Sigmoid colon (tissue), 7 donors: ENCODE data around the gene ECI2. TPM values are rescaled to one million over a fixed set of nuclear protein-coding genes. Genes with fewer than 3 reads are reported as not detected.

Experiments
- DNase-seq: peaks from one replicate; pipeline ENCODE4 v3.0.0-alpha.2; 2019
- H3K27ac ChIP-seq, 4 donors: fragments of 200-600 bp; sonication (generic); one replicate each; pipeline ENCODE4 v1.5.1; 2016 to 2019; ENCODE audit warnings: mild to moderate bottlenecking in 1 of 4
- H3K27me3 ChIP-seq, 3 donors: fragments of 200-600 bp; sonication (generic); one replicate each; pipeline ENCODE4 v1.5.1; 2019; ENCODE audit warnings: mild to moderate bottlenecking in 1 of 3
- H3K36me3 ChIP-seq, 4 donors: fragments of 200-600 bp; sonication (generic); one replicate each; pipeline ENCODE4 v1.5.1; 2016 to 2019
- H3K4me1 ChIP-seq, 4 donors: fragments of 200-600 bp; sonication (generic); one replicate each; pipeline ENCODE4 v1.5.1; 2017 to 2019
- H3K4me3 ChIP-seq, 4 donors: fragments of 200-600 bp; sonication (generic); one replicate each; pipeline ENCODE4 v1.5.1; 2017 to 2019; ENCODE audit warnings: mild to moderate bottlenecking in 2 of 4, moderate library complexity in 1 of 4
- H3K9me3 ChIP-seq, 4 donors: fragments of 200-600 bp in 3 of 4; sonication (generic) in 3 of 4; one replicate each; pipeline versions ENCODE4 v1.5.1 to v1.6.1; 2013 to 2019
- EP300 ChIP-seq, 4 donors: sonication (generic); formaldehyde crosslinking; IDR thresholded peaks; one replicate each; pipeline ENCODE4 v1.6.1; 2017; ENCODE audit warnings: antibody characterized with exemption in 4 of 4
- POLR2A ChIP-seq, 2 donors: fragments of 450-650 bp; IDR thresholded peaks; one replicate each; pipeline ENCODE4 v1.6.1; 2016; ENCODE audit warnings: antibody characterized with exemption in 2 of 2, mild to moderate bottlenecking in 2 of 2, moderate library complexity in 2 of 2
- POLR2AphosphoS5 ChIP-seq, 4 donors: sonication (generic); formaldehyde crosslinking; IDR thresholded peaks; one replicate each; pipeline ENCODE4 v1.6.1; 2017; ENCODE audit warnings: antibody characterized with exemption in 4 of 4
- WGBS, 2 donors: extraction: QIAGEN DNeasy Blood & Tissue Kit; methylation state at CpG; one replicate each; pipeline ENCODE4 v1.1.7; 2013; 5-methylcytosine and 5-hydroxymethylcytosine counted together
- intact Hi-C: fragments of 100-400 bp; cut with DNase I; formaldehyde crosslinking; loops from one replicate; pipeline ENCODE4 v1.15.1; 2023
- polyA plus RNA-seq, 3 donors: library from polyadenylated mRNA; stranded (reverse); fragments of 200-250 nt; gene quantifications; one replicate each; pipeline ENCODE4 v1.2.3, GENCODE V29; 2013
- total RNA-seq, 4 donors: library from RNA; depleted of rRNA; stranded (reverse); fragments of >200 nt; gene quantifications; one replicate each; pipeline ENCODE4 v1.1.0, GENCODE V29; 2016
- TF ChIP-seq, protein P1 (sequence below), 4 experiments: fragments of 450-650 bp in 3 of 4; fragments of 200-600 bp in 1 of 4; IDR thresholded peaks; one replicate each; pipeline ENCODE4 v1.5.1; 2016 to 2019; ENCODE audit warnings: antibody characterized with exemption in 4 of 4, mild to moderate bottlenecking in 3 of 4, moderate library complexity in 2 of 4
- donor health status: healthy with polysubstance abuse.
- donor health status: Bipolar disorder and iron deficiency.
- donor health status: healthy.

Gene ECI2
- total and polyA plus RNA-seq, 7 donors, result 30.0 to 100 (median 46.2) TPM

DNA sequence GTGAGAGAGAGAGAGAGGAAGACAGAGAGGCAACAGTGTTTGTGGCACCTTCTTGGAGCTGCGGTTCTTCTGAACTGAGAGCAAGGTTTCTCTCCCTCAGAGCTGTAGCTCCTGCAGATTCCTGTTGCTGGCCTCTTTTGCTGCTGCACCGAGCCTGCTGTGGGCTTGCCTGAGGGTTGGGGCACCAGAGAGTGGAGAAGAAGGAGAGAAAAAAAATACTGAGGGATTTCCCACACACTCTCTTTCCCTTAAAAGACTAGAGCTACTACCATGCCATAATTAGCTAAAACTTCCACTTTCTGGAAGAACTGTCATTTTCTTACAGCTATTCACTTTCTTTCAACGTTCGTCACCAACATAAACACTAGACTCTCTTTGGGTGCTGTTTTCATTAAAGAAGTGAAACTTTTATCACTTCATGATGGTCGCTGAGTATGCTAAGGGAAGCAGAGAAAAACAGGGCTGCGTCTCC, 18.2 kb upstream of the ECI2 start:
- intact Hi-C loops, result no loop called here
- H3K9me3 ChIP-seq, result no peaks in the 10 kb centered on the region
- H3K4me3 ChIP-seq, result no peak overlapping the region
- H3K27ac ChIP-seq, result no peak overlapping the region
- WGBS, 2 donors, result 85% methylated on average over 6 of the region's 6 CpGs
- H3K4me1 ChIP-seq, result no peaks in the 10 kb centered on the region
- H3K36me3 ChIP-seq, result no peaks in the 10 kb centered on the region
- no peak for TF ChIP-seq POLR2AphosphoS5 (IDR thresholded peaks at IDR 0.05)
- TF ChIP-seq EP300 (IDR thresholded peaks at IDR 0.05), result no peak
- TF ChIP-seq, protein P1, sequence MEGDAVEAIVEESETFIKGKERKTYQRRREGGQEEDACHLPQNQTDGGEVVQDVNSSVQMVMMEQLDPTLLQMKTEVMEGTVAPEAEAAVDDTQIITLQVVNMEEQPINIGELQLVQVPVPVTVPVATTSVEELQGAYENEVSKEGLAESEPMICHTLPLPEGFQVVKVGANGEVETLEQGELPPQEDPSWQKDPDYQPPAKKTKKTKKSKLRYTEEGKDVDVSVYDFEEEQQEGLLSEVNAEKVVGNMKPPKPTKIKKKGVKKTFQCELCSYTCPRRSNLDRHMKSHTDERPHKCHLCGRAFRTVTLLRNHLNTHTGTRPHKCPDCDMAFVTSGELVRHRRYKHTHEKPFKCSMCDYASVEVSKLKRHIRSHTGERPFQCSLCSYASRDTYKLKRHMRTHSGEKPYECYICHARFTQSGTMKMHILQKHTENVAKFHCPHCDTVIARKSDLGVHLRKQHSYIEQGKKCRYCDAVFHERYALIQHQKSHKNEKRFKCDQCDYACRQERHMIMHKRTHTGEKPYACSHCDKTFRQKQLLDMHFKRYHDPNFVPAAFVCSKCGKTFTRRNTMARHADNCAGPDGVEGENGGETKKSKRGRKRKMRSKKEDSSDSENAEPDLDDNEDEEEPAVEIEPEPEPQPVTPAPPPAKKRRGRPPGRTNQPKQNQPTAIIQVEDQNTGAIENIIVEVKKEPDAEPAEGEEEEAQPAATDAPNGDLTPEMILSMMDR (IDR thresholded peaks at IDR 0.05), result no peak
- no peak for TF ChIP-seq POLR2A (IDR thresholded peaks at IDR 0.05)
- no peak for DNase-seq
- no peaks in the 10 kb centered on the region for H3K27me3 ChIP-seq

DNA sequence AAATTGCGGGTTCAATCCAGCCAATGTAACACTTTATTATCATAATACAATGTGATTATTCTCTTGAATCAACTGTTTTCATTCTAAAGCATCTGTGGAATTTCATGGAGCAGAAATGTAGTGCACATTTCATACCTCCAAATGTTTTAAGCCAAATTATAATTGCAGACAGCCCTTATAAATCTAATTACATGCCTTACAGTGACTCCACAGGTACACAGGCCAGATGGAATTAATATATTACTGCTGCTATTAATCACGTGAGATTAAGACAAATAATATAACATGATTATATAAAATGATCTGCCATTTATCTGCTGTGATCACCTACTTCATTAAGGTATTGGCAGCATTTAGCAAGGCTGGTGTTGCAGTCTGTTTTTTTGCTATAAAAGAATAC, 9.7 kb upstream of the ECI2 start:
- Histone ChIP-seq H3K27ac (no peak overlapping the region), H3K4me3 (no peak overlapping the region), H3K9me3 (no peaks in the 10 kb centered on the region), H3K4me1 (no peaks in the 10 kb centered on the region), H3K36me3 (no peaks in the 10 kb centered on the region), H3K27me3 (no peaks in the 10 kb centered on the region)
- intact Hi-C loops, result no loop called here
- no peak for DNase-seq
- 95 to 98% methylated on average over 2 of the region's 2 CpGs for WGBS, 2 donors
- TF ChIP-seq POLR2AphosphoS5 (IDR thresholded peaks at IDR 0.05) (no peak), EP300 (IDR thresholded peaks at IDR 0.05) (no peak), POLR2A (IDR thresholded peaks at IDR 0.05) (no peak)
- TF ChIP-seq, protein P1 (IDR thresholded peaks at IDR 0.05), result no peak

GRCh38 chr6:4139272-4139671, 3.9 kb upstream of the ECI2 start:
- Histone ChIP-seq H3K4me1 (peaks cover 0 to 13% (median 9%) of the 10 kb centered on the region in 4 donors), H3K4me3 (no peak overlapping the region), H3K27ac (no peak overlapping the region), H3K9me3 (no peaks in the 10 kb centered on the region), H3K27me3 (no peaks in the 10 kb centered on the region), H3K36me3 (no peaks in the 10 kb centered on the region)
- TF ChIP-seq POLR2A (IDR thresholded peaks at IDR 0.05), result no peak
- no peak for TF ChIP-seq POLR2AphosphoS5 (IDR thresholded peaks at IDR 0.05)
- TF ChIP-seq EP300 (IDR thresholded peaks at IDR 0.05), result no peak
- TF ChIP-seq, protein P1 (IDR thresholded peaks at IDR 0.05), result no peak
- intact Hi-C loops, result loop anchor here (5.0 to 10.0 kb wide), 5 partner anchors 117 to 886 kb away; partner anchors contain the start of genes CDYL and PXDC1
- DNase-seq, result no peak
- WGBS, 2 donors, result 88 to 92% methylated on average over 3 of the region's 3 CpGs

- WGBS, 2 donors, result 69 to 86% methylated on average over 3 of the region's 3 CpGs
- Histone ChIP-seq H3K27ac (no peak overlapping the region), H3K4me3 (no peak overlapping the region), H3K27me3 (no peaks in the 10 kb centered on the region), H3K4me1 (peaks cover 0 to 24% (median 20%) of the 10 kb centered on the region in 4 donors), H3K36me3 (no peaks in the 10 kb centered on the region), H3K9me3 (no peaks in the 10 kb centered on the region)
- intact Hi-C loops, result loop anchor here (5.0 to 10.0 kb wide), 5 partner anchors 116 to 887 kb away; partner anchors contain the start of genes CDYL and PXDC1
- no peak for TF ChIP-seq POLR2AphosphoS5 (IDR thresholded peaks at IDR 0.05)
- no peak for TF ChIP-seq EP300 (IDR thresholded peaks at IDR 0.05)
- TF ChIP-seq, protein P1 (IDR thresholded peaks at IDR 0.05), result no peak
- TF ChIP-seq POLR2A (IDR thresholded peaks at IDR 0.05), result no peak
- no peak for DNase-seq
Observed at GRCh38 chr6:4138186-4138585, 2.8 kb upstream of the ECI2 start.
